GM19467 (cell line): ENCODE data around the gene PRPF38A.

Experiments
- ATAC-seq: cut with Tn5 transposase; IDR thresholded peaks from one replicate; pipeline ENCODE4 v1.9.1; 2021; ENCODE audit warnings: mild to moderate bottlenecking, moderate library complexity; ENCODE audit not compliant: unreplicated experiment

The PRPF38A gene

GRCh38 chr1:52455686-52456085 lies 51.3 kb downstream of the PRPF38A start:
- ATAC-seq, result no peak

DNA sequence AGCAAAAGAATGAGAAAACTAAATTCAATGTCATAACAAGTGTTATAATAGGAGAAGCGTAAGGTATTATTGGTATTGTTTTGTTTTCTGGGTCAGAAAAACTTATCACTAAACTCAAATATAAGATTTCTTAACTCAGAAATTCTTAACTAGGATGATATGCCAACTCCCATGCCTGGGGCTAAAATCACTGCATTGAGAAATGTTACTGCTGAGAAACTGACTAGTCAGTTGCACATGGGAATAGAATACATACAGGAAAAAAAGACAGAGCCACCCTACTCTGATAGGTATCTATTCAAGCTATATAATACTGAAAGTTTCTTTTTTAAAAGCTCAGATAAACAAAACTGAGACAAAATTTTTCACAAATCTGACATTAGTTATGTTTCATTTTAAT lies 56.3 kb downstream of the PRPF38A start:
- ATAC-seq, result no peak

- ATAC-seq, result no peak
These were observed 57.4 kb downstream of the PRPF38A start for GRCh38 chr1:52461821-52462220.

GRCh38 chr1:52463891-52464290 lies 59.5 kb downstream of the PRPF38A start:
- no peak for ATAC-seq

- ATAC-seq, result no peak
These were observed 64.7 kb downstream of the PRPF38A start for GRCh38 chr1:52469108-52469507.
